ENCODE results near the gene TRPM4.
"Not testable (repeated sequence)": the region's sequence is repeated elsewhere in the genome, so short reads cannot be mapped to it uniquely, and the experiment has no call there.

The TRPM4 gene

DNA sequence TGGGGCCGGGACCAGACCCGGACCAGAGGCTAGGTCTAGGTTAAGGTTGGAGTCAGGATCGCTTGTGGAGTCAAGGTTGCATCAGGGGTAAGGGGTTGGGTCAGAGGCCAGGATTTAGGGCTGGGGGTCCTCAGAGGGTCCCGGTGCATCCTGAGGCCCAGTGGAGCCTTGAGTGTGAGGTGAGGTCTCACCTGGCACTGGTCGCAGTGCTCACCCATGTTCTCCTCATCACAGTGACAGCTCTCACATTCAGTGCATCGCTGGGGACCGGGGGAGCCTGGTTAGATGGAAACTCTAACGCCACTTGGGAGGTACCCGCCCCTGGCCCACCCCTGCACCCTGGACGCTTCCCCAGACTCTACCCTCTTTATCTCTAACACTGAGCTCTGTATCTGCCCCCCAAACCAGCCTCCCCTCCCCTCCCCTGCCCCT is 5.5 kb upstream of the TRPM4 start:
- DNase-seq: no peak

DNA sequence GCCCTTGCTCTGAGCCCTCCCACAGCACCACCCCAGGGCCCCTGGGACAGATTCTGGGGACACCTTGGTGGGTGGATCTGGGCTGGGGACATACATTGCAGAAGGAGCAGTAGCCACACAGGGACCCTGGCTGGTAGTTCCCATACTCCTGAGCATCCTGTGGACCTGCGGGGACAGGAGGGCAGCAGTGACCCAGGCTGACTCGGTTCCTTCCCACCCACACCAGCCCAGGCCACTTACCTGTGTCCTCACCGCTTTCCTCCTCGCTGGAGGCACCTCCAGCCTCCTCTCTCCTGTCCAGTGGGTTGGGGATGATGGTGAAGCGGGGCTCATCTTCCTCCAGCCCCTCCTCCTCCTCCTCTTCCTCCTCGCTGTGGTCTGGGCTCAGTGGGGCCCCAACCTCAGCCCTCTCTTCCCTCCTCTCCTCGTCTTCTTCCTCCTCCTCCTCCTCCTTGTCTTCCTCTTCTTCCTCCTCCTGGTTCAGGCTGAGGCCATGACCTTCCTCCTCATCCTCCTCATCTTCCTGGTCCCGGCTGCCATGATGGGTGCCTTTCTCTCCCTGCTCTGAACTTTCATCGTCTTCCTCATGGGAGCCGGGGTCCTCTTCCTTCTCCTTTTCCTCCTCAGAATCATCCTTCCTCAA is 4.3 kb upstream of the TRPM4 start:
- DNase-seq: no peak

DNA sequence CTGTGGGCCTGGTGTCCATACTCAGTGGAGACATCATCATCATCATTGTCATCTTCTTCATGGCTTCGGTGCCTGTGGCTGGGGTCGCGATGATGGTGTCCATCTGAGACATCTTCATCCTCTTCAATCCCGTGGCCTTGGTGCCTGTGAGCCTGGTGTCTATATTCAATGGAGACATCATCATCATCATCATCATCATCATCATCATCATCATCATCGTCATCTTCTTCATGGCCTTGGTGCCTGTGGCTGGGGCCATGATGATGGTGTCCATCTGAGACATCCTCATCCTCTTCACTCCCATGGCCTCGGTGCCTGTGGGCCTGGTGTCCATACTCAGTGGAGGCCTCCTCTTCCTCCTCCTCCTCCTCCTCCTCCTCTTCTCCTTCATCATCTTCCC is 3.3 kb upstream of the TRPM4 start:
- no peak for DNase-seq

DNA sequence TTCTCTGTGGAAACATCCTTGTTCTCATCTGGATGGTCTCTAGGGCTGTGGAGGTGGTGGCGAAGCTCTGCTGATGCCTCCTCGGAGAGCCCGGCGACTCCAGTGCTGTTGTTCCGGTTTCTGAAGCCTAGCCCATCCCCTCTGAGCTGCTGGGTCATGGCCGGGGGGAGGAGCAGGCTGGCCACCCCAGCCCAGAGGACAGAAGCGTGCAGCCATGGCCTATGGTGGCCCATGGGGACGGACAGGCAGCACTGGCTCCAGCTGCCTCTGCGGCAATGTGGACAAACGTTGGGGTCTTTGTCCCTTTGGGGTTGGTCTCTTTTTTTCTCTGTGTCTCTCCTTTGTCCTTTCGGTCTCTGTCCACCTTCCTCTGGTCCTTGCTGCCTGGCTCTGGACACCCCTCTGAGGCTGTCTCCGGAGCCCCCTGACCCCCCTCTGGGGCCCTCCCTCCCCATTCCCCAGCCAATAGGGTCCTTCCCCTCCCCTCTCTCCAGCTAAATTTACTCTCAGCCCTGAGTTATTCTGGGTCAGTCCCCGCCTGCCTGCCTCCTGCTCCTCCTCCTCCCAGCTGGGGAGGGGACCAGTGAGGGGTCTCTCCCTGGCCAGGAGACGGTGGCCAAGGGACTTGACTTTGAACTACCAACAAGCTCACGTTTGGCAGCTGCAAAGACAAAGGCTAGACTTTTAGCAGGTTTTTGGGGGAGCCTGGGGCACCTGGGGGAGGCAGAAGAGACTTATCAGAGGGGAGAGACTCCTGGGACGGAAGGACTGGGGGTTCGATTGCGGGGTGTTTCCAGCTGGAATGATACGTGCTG is 2.4 kb upstream of the TRPM4 start, which contains the start of gene HRC:
Gene HRC, minus strand, starts transcription at position 392 of the 815 bp plus-strand sequence. Its CDS starts 159 bp downstream, at position 233.
- no peak for DNase-seq

DNA sequence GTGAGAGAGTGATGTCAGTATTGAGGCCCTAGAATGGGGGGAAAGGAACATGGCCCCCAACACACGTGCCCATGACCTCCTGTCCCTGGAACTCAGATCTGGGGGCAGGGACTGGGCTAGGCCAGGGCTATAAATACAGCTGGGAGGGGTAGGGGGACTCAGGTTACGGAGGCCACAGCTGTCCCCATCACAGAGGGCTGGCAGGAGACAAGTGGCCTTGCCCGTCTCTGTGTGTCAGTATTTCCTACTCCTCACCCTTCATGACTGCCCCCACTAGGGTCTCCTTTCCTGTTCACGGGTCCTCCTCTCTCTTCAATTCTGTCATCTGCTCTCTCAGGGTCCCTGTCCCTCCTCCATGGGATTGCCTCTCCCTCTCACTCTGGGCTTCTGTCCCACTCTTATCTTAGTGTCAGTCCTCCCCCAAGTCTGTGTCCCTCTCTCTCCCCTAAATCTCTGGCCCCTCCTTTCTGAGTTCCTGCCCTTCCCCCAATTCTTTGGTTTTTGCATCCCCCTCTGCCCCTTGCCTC is 1.7 kb upstream of the TRPM4 start:
- DNase-seq: no peak

DNA sequence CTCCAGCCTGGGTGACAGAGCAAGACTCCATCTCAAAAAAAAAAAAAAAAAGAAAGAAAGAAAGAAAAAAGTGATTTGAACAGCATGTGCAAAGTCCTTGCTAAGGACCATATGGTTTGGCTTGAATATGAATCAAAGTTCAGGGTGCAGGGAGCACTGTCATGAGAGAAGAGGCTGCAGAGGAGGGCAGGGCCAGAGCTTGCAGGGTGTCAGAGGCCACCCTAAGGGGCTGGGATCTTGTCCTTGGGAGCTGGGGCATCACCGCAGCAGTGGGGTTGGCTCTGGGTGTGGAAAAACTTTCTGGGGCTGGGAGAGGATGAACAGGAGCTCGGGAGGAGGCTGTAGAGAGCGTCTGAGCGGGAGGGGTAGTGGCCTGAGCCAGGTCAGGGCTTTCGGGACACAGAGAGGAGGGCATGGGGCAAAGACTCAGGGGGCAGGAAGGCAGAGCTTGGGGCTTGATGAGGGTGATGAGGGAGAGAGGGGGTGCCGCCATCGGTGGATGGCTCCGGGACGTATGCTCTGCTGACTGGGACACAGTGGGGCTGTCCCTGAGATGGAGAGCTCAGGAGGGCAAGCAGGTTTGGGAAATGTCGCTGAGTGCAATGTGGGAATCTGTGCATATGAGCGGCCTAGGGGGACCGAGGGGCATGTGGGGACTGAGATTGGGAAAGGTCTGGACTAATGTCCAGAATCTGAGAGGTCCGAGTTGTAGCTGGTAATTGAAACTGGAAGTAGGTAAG is 3.0 kb downstream of the TRPM4 start:
- no peak for DNase-seq

DNA sequence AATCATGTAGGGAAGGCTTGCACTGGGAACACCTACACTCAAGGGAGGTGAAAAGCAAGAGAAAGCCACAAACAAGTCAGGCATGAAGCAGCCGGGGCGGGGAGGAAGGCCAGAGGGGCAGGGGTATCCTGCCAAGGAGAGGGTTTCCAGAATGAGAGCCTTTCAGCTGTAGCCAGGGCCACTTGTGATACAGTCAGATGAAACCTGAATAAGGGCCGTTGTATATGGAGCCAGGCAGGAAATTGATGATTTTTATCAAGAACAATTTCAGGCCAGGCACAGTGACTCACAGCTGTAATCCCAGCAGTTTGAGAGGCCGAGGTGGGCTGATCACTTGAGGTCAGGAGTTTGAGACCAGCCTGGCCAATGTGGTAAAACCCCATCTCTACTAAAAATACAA is 4.4 kb downstream of the TRPM4 start:
- no peak for DNase-seq

DNA sequence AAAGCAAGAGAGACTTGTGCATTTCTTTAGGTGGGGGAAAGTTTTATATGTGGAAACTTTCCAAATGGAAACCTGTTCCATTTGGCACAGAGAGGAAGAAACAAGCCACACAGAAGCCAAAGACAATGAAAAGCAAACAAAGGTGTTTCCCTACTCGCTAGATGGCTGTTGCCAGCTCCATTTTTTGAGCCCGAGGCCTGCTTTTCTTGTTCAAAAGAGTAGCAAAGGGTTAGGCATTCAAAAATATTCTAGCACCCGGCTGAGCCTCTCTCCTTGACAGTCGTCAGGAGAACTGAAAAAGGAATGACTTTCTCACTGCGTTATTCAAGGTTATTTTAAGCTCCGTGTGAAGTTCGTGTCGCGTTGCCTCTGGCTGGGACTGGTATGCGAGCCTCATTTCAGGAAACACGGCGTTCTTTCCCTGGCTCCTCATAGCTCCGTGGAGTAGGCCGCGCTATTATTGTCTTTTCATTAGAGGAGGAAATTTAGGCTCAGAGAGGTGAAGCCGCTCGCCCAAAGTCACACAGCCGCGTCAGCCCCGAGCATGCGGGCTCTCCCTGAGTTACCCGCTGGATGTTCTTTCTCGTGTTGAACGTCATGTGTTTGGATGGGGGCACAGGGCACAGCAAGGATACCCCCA is 7.6 kb downstream of the TRPM4 start:
- DNase-seq: no peak

DNA sequence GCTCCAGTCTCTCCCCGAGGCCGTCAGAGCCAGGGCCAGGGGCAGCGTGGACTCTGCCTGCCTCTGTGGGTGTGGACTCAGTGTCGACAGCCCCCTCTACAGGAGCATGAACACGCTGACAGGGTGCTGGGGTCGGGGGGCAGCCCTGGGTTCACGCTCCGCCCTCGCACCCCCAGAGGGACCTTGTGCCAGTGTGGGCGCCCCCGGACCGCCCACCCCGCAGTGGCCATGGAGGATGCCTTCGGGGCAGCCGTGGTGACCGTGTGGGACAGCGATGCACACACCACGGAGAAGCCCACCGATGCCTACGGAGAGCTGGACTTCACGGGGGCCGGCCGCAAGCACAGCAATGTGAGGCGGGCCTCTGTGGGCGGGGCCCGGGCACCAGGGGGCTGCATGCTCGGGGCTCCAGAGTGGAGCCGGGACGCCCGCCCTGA is 8.3 kb downstream of the TRPM4 start:
- DNase-seq: no peak

DNA sequence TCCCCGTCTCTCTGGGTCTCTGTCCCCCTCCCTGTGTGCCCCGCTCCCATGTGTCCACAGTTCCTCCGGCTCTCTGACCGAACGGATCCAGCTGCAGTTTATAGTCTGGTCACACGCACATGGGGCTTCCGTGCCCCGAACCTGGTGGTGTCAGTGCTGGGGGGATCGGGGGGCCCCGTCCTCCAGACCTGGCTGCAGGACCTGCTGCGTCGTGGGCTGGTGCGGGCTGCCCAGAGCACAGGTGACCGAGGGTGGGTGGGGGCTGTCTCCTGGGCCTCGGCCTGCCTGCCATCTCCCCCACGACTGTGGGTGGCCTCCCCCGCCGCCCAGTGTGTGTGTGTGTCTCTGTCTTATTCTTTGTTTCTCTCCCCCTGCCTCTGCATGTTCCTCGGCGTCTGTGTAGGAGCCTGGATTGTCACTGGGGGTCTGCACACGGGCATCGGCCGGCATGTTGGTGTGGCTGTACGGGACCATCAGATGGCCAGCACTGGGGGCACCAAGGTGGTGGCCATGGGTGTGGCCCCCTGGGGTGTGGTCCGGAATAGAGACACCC is 10.3 kb downstream of the TRPM4 start:
- no peak for DNase-seq

DNA sequence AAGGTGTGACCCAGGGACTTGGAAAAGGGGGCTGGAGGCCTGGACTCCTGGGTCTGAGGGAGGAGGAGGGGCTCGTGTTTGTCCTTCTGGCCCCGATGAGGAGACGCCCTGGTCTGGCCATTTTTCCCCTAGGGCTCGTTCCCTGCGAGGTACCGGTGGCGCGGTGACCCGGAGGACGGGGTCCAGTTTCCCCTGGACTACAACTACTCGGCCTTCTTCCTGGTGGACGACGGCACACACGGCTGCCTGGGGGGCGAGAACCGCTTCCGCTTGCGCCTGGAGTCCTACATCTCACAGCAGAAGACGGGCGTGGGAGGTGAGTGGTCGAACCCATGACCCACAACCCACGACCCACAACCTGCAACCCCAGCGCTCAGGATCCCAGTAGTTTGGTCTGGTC is 10.8 kb downstream of the TRPM4 start:
- no peak for DNase-seq

DNA sequence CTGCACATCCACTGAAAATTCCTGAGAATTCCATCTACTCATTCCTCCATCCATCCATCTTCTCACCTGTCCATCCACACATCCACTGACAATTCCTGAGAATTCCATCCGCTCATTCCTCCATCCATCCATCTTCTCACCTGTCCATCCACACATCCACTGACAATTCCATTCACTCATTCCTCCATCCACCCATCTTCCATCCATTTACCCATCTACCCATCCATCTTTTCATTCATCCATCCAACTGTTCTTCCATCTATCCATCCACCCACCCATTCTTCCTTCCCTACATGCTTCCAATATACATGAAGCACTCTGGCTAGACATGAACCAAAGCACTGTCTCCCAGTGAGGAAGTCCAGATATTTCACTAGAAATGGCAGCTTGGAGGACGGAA is 15.6 kb downstream of the TRPM4 start:
- no peak for DNase-seq

DNA sequence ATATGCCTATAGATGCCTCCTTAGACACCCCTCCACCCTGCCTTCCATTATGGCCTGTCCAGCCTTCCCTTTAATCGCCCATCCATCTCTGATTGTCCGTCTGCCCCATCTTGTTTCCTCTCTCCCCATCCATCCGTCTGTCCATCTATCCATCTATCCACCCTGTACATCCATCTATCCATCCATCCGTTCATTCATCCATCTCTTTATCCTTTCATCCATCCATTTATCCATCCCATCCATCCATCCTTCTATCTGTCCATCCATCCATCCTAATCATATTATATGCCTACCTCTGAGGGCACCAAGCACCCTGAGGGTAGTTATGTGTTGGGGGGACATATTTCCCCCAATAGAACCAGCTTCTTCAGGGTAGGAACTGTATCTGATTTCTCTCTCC is 23.1 kb downstream of the TRPM4 start:
- no peak for DNase-seq

DNA sequence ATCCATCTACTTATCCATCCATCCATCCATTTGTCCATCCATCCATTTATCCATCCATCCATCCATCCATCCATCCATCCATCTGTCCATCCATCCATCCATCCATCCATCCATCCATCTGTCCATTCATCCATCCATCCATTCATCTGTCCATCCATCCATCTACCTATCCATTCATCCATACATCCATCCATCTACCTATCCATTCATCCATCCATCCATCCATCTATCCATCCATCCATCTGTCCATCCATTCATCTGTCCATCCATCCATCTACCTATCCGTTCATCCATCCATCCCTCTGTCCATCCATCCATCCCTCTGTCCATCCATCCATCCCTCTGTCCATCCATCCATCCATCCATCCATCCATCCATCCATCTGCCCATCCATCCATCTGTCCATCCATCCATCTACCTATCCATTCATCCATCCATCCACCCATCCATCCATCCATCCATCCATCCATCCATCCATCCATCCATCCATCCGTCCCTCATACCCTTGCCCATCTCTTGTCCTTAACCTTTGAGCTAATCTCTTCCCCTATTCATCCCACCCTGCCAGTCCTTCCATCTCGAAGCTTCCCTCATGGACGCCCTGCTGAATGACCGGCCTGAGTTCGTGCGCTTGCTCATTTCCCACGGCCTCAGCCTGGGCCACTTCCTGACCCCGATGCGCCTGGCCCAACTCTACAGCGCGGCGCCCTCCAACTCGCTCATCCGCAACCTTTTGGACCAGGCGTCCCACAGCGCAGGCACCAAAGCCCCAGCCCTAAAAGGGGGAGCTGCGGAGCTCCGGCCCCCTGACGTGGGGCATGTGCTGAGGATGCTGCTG is 24.6 kb downstream of the TRPM4 start:
- DNase-seq: not testable (repeated sequence)

DNA sequence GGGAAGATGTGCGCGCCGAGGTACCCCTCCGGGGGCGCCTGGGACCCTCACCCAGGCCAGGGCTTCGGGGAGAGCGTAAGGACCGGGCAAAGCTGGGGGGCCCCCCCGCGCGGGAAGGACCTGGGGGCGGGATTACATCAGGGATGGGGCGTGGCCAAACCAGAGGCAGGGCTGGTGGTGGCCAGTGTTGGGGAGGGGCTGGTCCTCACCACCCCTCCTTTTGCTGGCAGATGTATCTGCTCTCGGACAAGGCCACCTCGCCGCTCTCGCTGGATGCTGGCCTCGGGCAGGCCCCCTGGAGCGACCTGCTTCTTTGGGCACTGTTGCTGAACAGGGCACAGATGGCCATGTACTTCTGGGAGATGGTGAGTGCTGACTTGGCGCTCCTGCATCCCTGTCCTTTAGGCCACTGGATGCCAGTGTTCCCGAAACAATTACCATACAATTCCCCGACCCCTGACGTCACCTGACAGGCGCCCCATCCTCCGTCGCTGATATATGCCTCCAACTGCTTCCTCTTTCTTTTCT is 25.3 kb downstream of the TRPM4 start:
- DNase-seq: no peak

DNA sequence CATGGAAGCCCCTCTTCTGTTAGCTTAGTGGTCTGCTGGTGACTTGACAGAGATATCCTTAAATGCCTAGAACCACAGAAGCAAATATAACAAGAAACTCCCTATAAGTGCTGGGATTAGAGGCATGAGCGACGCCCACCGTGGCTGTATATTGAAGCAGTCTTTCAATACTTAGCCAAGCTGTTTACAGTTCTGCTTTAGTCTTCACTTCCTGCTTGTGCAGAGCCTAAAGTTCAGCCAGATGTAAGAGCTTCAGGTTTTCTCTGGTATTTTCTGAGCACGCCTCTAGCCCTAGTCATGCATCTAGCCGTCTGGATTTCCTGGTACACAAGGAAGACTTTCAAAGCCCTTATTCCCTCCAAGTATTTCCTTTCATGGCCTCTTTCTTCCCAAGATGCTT is 28.5 kb downstream of the TRPM4 start:
- DNase-seq: no peak

DNA sequence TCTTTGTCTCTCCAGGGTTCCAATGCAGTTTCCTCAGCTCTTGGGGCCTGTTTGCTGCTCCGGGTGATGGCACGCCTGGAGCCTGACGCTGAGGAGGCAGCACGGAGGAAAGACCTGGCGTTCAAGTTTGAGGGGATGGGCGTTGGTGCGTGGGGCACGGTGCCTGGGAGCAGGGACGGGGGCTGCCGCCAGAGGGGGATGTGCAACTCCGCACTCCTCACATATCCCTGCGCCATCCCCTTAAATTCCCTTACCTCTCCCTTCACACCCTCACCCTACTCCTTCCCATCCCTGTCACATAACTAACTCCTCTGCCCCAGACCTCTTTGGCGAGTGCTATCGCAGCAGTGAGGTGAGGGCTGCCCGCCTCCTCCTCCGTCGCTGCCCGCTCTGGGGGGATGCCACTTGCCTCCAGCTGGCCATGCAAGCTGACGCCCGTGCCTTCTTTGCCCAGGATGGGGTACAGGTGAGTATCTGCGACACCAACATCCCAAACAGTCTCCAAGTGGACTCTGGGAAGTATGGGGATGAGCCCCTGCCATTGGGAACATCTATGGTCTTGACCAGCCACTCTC is 31.1 kb downstream of the TRPM4 start:
- DNase-seq: no peak

DNA sequence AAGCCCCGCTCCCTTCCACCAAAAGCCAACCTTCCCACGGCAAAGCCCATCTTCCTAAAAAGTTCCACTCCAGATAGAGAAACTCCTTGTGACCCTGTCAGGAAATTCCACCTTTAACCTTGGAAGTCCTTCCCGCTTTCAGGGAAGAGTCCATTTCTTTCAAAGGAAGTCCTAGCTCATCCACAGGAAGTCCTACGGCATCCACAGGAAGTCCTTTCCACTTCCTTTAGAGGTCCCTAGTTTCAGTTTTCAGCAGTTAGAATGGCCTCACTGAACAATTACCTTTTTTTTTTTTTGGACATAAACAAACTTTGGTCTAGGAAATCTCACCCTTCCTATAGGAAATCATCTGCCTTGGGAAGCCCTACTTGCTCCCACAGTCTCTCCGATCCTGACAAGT is 31.7 kb downstream of the TRPM4 start:
- DNase-seq: no peak

DNA sequence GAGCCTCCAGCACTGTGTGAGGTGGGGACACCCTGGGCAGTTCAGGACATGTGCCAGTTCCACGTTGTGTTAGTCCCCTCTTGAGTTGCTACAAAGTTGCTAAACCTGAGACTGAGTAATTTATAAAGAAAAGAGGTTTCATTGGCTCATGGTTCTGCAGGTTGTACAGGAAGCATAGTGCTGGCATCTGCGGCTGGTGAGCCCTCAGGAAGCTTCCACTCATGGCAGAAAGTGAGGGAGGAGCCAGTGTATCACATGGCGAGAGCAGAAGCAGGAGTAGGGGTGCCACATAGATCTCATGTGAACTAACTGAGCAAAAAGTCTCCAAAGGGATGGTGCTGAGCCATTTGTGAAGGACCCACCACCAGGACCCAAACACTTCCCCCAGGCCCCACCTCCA is 33.2 kb downstream of the TRPM4 start:
- no peak for DNase-seq

DNA sequence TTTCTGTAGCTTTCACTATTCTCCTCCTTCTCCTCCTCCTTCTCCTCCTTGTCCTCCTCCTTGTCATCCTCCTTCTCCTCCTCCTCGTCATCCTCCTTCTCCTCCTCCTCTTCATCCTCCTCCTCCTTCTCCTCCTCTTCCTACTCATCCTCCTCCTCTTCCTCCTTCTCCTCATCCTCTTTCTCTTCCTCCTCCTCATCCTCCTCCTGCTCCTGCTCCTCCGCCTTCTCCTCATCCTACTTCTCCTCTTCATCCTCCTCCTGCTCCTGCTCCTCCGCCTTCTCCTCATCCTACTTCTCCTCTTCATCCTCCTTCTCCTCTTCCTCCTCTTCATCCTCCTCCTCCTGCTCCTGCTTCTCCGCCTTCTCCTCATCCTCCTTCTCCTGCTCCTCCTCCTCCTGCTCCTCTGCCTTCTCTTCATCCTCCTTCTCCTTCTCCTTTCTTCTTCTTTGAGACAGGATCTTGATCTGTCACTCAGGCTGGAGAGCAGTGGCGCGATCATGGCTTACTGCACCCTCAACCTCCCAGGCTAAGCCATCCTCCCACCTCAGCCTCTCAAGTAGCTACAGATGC is 36.3 kb downstream of the TRPM4 start:
- no peak for DNase-seq

DNA sequence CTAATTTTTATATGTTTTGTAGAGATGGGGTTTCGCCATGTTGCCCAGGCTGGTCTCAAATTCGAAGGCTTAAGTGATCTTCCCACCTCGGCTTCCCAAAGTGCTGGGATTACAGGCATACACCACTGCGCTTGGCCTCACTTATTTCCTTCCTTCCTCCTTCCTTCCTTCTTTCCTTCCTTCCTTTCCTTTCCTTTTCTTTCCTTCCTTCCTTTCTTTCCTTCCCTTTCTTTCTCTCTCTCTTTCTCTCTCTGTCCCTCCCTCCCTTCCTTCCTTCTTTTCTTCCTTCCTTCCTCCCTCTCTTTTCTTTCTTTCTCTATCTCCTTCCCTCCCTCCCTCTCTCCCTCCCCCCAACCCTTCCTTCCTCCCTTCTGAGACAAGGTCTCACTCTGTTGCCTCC is 36.8 kb downstream of the TRPM4 start:
- no peak for DNase-seq
